Urothelium cell line (cell line): ENCODE data around the gene KIAA1671.

ENCODE experiments used
- DNase-seq: peaks from one replicate; pipeline ENCODE4 v3.0.0; 2011; ENCODE audit warnings: low spot score, mixed read lengths
- FAIRE-seq: peaks from 2 replicates; lab custom pipeline; 2011; peaks lifted over from hg19 to GRCh38; lab: Jason Lieb, UNC

Gene KIAA1671

GRCh38 chr22:25083807-25084200 is 131.3 kb downstream of the KIAA1671 start:
- DNase-seq (peak; percentile 72), FAIRE-seq (peak; percentile 77)

DNA sequence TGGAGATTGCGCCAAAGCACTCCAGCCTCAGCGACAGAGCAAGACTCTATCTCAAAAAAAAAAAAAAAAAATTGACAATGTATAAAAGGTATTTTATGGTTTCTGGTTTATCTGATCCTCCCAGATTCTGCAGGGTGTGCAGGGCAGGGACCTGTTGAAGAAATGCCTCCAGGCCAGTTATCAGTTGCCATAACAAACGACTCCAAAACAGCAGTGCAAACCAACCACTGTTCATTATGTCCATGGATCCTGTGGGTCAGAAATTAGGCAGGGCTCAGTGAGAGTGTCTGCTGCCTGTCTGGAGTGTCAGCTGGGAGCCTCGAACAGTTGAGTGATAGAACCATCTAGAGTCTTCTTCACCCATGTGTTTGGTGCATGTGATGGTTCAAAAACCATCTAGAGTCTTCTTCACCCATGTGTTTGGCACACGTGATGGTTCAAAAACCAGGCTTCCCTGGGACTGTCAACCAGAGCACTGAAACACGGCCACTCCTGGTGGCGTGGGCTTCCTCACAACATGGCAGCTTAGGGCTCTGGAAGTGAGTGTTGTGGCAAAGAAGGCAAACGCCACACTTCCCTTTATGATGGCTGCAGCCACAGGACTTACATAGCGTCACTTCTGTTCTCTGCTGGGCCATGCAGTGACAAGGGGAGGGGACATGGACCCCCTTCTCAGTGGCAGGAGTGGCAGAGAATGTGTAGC is 132.0 kb downstream of the KIAA1671 start:
- FAIRE-seq = no peak
- no peak for DNase-seq

DNA sequence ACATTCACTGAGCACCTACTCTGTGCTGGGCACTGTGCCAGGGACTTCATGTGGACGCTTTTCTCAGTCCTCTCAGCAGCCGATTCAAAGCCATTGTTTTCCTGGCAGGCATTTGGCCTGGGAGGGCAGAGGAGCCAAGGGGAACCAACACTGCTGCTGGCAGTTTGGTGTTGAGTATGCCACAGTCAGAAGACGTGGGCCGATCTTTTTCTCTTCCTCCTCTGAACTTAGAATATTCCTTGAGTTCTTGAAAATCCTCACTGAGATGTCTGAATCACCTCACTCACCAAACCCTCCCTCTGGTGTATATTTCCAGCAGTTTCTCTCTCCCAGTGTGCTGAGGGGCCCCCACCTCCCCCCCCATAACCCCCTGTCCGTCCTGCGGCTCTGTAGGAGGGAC is 132.6 kb downstream of the KIAA1671 start:
- no peak for DNase-seq
- no peak for FAIRE-seq

- no peak for FAIRE-seq
- no peak for DNase-seq
These were observed 133.7 kb downstream of the KIAA1671 start for GRCh38 chr22:25085930-25086901.

- DNase-seq (no peak), FAIRE-seq (no peak)
These were observed 134.4 kb downstream of the KIAA1671 start for GRCh38 chr22:25086902-25087282.

GRCh38 chr22:25090225-25090890 is 137.8 kb downstream of the KIAA1671 start:
- FAIRE-seq (peak; percentile 88), DNase-seq (no peak)

DNA sequence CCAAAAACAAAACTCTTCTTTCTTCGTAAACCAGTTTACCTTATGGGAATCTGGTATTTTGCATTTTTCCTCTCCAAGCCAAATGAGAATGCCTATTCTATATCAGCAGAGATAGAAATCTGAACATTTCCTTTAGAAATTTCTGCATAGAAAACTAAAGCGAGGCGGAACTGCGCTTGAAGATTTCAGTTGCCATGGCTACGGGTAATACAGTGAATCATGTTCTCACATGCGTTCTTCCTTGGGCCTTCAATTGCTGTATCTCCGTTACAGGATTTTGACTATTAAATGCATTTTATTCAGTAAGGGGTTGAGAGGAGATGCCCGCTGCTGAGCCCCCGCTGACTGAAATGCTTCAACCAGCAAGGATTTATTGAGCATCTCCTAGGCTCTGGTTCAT is 138.9 kb downstream of the KIAA1671 start:
- peak; percentile 30 for FAIRE-seq
- no peak for DNase-seq

DNA sequence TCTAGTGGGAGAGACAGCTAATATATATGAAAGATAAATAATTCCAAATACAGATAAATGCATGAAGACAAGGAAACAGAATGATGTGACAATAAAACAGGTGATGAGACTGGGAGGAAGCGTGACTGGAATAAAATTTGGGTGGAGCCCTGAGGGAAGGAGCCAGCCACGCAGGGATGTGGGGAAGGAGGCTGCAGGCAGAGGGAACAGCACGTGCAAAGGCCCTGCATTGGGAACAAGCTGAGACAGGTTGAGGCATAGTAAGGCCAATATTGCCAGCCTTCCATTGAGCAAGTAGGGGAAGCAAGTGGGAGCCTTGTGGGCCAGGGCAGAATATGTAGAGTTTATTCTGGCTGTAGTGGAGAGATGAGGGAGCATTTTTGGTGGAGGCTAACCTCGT is 139.6 kb downstream of the KIAA1671 start:
- DNase-seq (no peak), FAIRE-seq (no peak)

- DNase-seq = no peak
- peak; percentile 95 for FAIRE-seq
These were observed 142.1 kb downstream of the KIAA1671 start for GRCh38 chr22:25094579-25094978.

GRCh38 chr22:25095869-25096268 is 143.4 kb downstream of the KIAA1671 start:
- FAIRE-seq (peak; percentile 23), DNase-seq (no peak)

GRCh38 chr22:25096638-25097405 is 144.3 kb downstream of the KIAA1671 start:
- no peak for DNase-seq
- FAIRE-seq = peak; percentile 96

DNA sequence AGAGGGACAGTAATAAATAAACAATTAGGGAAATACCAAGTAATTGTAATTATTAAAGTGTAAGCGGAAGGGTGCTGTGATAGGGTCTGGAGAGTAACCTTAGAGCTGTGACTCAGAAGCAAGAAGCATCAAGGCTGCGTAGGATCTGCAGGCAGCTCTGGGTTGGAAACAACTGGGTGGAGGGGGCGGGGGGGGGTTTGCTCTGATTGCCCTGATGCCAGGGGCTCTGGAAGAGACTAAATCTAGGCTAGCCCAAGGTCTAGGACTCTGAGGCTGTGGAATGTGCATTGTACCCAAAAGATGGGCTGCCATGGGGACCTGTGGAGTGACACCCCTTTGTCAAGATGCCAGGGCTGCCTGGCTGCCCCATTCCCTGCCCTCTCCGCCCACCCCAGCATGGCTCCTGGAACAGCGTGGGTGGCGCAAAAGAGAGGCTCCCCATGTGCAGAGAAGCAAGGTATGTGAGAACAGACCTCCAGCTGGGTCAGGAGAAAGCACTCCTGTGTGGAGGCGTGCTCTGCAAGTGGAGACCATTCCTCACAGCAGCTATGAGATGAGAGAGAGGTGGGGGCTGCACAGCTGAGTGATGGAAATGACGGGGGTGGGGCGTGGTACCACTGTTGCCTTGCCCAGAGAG is 146.0 kb downstream of the KIAA1671 start:
- FAIRE-seq (peak; percentile 79), DNase-seq (no peak)

GRCh38 chr22:25099202-25099601 is 146.7 kb downstream of the KIAA1671 start:
- FAIRE-seq = peak; percentile 89

DNA sequence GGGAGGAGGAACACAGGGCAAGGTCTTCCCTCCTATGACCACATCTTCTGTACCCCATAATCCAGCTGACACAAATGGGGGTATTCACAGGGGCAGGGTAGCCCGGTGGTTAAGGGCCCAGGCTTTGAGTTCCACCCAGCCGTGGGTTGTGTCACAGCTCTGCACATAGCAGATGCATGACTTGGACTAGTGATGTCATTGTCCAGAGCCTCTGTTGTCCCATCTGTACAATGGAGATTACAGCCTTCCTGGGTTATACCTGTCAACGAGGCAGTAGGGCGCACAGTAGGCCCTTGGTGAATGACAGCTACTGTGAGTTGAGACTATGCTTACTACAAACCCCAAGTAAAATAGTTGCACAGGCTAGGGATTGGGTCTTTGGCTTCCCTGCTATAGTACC is 147.9 kb downstream of the KIAA1671 start:
- peak; percentile 98 for FAIRE-seq
- DNase-seq = no peak

More at GRCh38 chr22:25099202-25099601, 146.7 kb downstream of the KIAA1671 start:
- DNase-seq = no peak

DNA sequence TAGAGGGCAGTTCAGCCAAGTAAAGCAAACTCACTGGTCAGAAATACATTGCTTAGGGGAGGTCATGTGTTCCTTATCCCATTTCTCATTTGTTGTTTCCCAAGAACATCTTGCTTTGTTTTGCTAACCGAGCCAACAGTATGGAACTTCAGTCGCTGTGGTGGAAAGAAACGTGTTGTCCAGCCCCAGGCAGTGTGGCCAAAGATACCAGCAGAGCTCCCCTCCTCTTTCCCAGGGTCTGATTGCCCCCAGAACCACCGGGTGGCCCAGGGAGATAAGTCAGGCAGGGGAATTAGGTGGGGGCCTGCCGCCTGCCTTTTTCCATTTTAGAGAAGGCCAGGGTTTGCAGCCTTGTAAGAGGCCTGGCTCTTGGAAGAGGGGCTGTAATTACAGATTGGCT is 148.4 kb downstream of the KIAA1671 start:
- FAIRE-seq (peak; percentile 92), DNase-seq (no peak)

DNA sequence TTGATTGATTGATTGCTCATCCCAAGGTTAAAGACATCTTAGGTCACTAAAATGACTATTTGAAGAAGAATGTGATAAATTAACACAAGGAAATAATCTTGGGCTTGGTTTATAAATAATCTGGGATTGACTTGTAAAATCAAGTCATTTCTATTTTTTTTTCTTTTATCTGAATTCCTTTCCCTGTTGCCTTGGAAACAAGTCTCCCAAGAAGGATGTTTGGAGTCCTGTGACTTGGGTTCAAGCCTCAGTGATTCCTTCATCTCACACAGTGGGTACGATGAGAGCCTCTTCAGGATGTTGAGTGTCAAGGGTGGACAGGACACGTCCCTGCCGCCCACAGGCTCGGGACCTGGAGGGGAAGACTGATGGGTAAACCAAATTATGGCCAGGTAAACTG is 149.0 kb downstream of the KIAA1671 start:
- DNase-seq (no peak), FAIRE-seq (peak; percentile 95)

DNA sequence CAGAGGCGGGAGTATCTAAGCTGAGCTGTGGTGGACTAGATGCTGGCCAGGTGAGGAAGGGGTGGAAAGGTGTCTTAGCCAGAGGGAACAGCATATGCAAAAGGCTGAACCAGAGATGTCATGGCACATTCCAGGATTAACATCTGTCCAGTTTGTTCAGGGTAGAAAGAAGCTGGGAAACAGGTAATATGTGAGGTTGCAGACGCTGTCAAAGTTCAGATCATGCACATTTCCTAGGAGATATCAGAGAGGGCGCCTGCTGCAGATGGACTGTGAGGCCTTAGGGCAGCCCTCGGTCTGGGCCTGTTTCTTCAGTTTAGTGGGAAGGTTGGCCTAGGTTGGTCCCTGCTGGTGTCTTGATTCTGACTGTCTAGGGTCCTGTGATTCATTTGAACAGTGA is 149.5 kb downstream of the KIAA1671 start:
- DNase-seq (no peak), FAIRE-seq (peak; percentile 17)

DNA sequence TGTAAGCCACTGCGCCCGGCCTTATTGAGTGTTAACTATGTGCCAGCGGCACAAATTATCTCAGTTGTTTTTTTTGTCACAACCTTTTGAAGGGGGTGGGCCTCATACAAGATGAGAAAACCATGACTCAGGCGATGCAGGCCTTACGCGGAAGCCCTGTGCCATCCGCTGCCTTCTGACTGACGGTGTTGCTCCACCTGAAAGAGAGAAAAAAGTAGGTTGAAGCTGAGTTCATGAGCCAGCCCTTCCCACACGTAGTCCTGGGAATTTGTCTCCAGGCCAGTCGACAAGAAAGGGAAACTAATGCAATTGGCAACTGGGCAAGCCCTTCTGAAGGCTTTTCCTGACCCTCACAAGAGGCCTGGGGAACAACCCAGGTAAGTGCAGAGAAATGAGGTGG is 150.2 kb downstream of the KIAA1671 start:
- DNase-seq (no peak), FAIRE-seq (peak; percentile 9)

- DNase-seq = no peak
- FAIRE-seq = peak; percentile 72
These were observed 151.9 kb downstream of the KIAA1671 start for GRCh38 chr22:25104367-25104766.
